Measurements from ENCODE around the gene ZFP92. TPM values are rescaled to one million over a fixed set of nuclear protein-coding genes. Genes with fewer than 3 reads are reported as not detected.
A peak's percentile ranks its signal among the peaks of the same experiment; 100 is the strongest.

Gene ZFP92
- total and polyA plus RNA-seq, 10 of the 15 experiments (the other 5 are each of a cell fraction or from before 2014, with no cell fraction given), result 0.02 to 1.6 (median 0.09) TPM; not detected in 2

GRCh38 chrX:153381684-153382532 is 29.4 kb upstream of the ZFP92 start:
- no peak overlapping the region for H3K4me3 ChIP-seq
- H3K9me3 ChIP-seq (replicated peaks; ENCODE audit: control insufficient read depth, insufficient read depth, low read length), result no peaks in the 10 kb centered on the region; the same call in 2 of the 3 replicates
- H3K4me2 ChIP-seq (ENCODE audit: control insufficient read depth, insufficient read depth), result no peak overlapping the region
- FAIRE-seq, result no peak
- RAD21 ChIA-PET (ENCODE audit: unreplicated experiment), result no interaction called here
- no peak overlapping the region for H2AFZ ChIP-seq (ENCODE audit: control insufficient read depth, low read depth, low read length)
- no peaks in the 10 kb centered on the region for H3K4me1 ChIP-seq (ENCODE audit: control insufficient read depth, insufficient read depth, low read length)
- no peak for DNase-seq (ENCODE audit: low read depth, low spot score)
- CTCF ChIA-PET, result interaction anchor here (1.0 kb wide), 1 partner anchor 11 kb away, joined by 3 read pairs; no protein-coding TSS in a partner anchor
- intact Hi-C loops (cut with micrococcal nuclease; ENCODE audit: unreplicated experiment) (no loop called here), in situ Hi-C loops (cut with MboI) (no loop called here)
- SMC1A ChIA-PET (ENCODE audit: uncharacterized antibody, unreplicated experiment), result no interaction called here
- no peak overlapping the region for H3K9ac ChIP-seq (ENCODE audit: control insufficient read depth, insufficient read depth, low read length)
- POLR2A ChIA-PET, result no interaction called here
- ATAC-seq, result peak; percentile 74
- WGBS (ENCODE audit: insufficient coverage, insufficient replicate concordance, low lambda C conversion rate, missing lambda C conversion rate), result 49% methylated on average over 12 of the region's 12 CpGs
- H3K36me3 ChIP-seq (ENCODE audit: control insufficient read depth in 2 of 2, insufficient read depth in 2 of 2, low read length in 1 of 2), result no peaks in the 10 kb centered on the region
- no peak overlapping the region for H3K27ac ChIP-seq (ENCODE audit: control insufficient read depth, insufficient read depth)
- no peak for TF ChIP-seq NR2C2 (IDR thresholded peaks at IDR 0.05; ENCODE audit: borderline replicate concordance, control insufficient read depth, insufficient read length, low read depth)
- TF ChIP-seq ZNF384 (IDR thresholded peaks at IDR 0.05; ENCODE audit: borderline replicate concordance, low read depth, low read length), result no peak
- TF ChIP-seq TCF12 (IDR thresholded peaks at IDR 0.05; ENCODE audit: low read depth, low read length), result 0 out of 2 replicates have a peak, but pooled peaks have one; percentile 43
- no peak for TF ChIP-seq HCFC1 (IDR thresholded peaks at IDR 0.05; ENCODE audit: low read length)
- TF ChIP-seq RAD21 (IDR thresholded peaks at IDR 0.05; ENCODE audit: insufficient read depth, low read depth, low read length), result peak; percentile 23; the same call in 1 of the 2 replicates
- TF ChIP-seq CTCF (IDR thresholded peaks at IDR 0.05 in 2 of 3, conservative IDR thresholded peaks at IDR 0.05 in 1 of 3; ENCODE audit: control insufficient read depth in 2 of 3, extremely low read depth in 1 of 3, insufficient read depth in 1 of 3, low read depth in 3 of 3, low read length in 3 of 3), result peak in 1 of 3 experiments; percentile 30; a peak in 2 of 6 replicates
- TF ChIP-seq, protein P1, sequence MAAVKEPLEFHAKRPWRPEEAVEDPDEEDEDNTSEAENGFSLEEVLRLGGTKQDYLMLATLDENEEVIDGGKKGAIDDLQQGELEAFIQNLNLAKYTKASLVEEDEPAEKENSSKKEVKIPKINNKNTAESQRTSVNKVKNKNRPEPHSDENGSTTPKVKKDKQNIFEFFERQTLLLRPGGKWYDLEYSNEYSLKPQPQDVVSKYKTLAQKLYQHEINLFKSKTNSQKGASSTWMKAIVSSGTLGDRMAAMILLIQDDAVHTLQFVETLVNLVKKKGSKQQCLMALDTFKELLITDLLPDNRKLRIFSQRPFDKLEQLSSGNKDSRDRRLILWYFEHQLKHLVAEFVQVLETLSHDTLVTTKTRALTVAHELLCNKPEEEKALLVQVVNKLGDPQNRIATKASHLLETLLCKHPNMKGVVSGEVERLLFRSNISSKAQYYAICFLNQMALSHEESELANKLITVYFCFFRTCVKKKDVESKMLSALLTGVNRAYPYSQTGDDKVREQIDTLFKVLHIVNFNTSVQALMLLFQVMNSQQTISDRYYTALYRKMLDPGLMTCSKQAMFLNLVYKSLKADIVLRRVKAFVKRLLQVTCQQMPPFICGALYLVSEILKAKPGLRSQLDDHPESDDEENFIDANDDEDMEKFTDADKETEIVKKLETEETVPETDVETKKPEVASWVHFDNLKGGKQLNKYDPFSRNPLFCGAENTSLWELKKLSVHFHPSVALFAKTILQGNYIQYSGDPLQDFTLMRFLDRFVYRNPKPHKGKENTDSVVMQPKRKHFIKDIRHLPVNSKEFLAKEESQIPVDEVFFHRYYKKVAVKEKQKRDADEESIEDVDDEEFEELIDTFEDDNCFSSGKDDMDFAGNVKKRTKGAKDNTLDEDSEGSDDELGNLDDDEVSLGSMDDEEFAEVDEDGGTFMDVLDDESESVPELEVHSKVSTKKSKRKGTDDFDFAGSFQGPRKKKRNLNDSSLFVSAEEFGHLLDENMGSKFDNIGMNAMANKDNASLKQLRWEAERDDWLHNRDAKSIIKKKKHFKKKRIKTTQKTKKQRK (IDR thresholded peaks at IDR 0.05; ENCODE audit: low read depth, low read length), result no peak
- no peak for TF ChIP-seq MEF2B (IDR thresholded peaks at IDR 0.05; ENCODE audit: partially characterized antibody, poor library complexity, severe bottlenecking)
- H4K20me1 ChIP-seq (ENCODE audit: control insufficient read depth, insufficient read depth), result no peaks in the 10 kb centered on the region
- no TSS peak for BruUV-seq (replicated peaks)
- H3K27me3 ChIP-seq (replicated peaks in 1 of 2; ENCODE audit: control insufficient read depth in 2 of 2, insufficient read depth in 2 of 2, low read length in 1 of 2), result no peaks in the 10 kb centered on the region
- no peaks in the 10 kb centered on the region for H3K79me2 ChIP-seq (ENCODE audit: control insufficient read depth, insufficient read depth, low read length)
